ENCODE data around the gene TMEM8B. TPM values are rescaled to one million over a fixed set of nuclear protein-coding genes. Genes with fewer than 3 reads are reported as not detected.

The TMEM8B gene
- total RNA-seq, 1 experiment from 2014 or later = 7.2 TPM

- no peaks in the 10 kb centered on the region for H3K36me3 ChIP-seq (ENCODE audit: control insufficient read depth in 1 of 2, insufficient read depth in 2 of 2, low read length in 2 of 2)
- H3K4me3 ChIP-seq (replicated peaks in 1 of 2; ENCODE audit: low read depth in 1 of 2, low read length in 2 of 2) = no peak overlapping the region
- no peak overlapping the region for H3K9ac ChIP-seq (ENCODE audit: low read length)
- RAD21 ChIA-PET (ENCODE audit: low non-redundant PET in 1 of 2, low total read pairs in 2 of 2, uncharacterized antibody in 2 of 2, unreplicated experiment in 2 of 2) = no interaction called here
- no peak overlapping the region for H3K27ac ChIP-seq (ENCODE audit: low read depth, low read length)
- no peaks in the 10 kb centered on the region for H3K9me2 ChIP-seq (ENCODE audit: insufficient read depth)
- CTCF ChIA-PET = no interaction called here
- no TSS peak for BruUV-seq (replicated peaks)
- intact Hi-C loops (cut with micrococcal nuclease) = no loop called here
- H2AFZ ChIP-seq (ENCODE audit: low read depth, low read length, poor library complexity, severe bottlenecking) = no peak overlapping the region
- ATAC-seq (no peak), DNase-seq (ENCODE audit: low read depth, low spot score) (no peak)
- POLR2A ChIA-PET = no interaction called here
- H4K20me1 ChIP-seq (ENCODE audit: insufficient read depth) = no peaks in the 10 kb centered on the region
- TF ChIP-seq, protein P1, sequence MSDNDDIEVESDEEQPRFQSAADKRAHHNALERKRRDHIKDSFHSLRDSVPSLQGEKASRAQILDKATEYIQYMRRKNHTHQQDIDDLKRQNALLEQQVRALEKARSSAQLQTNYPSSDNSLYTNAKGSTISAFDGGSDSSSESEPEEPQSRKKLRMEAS (IDR thresholded peaks at IDR 0.05) = no peak
- peak in 2 of 3 experiments; percentile 37 to 46; a peak in 4 of 6 replicates for TF ChIP-seq CTCF (IDR thresholded peaks at IDR 0.05 in 2 of 3, conservative IDR thresholded peaks at IDR 0.05 in 1 of 3; ENCODE audit: borderline replicate concordance in 1 of 3, insufficient read depth in 1 of 3, low read depth in 2 of 3, low read length in 2 of 3)
- no peaks in the 10 kb centered on the region for H3K79me2 ChIP-seq (ENCODE audit: insufficient read depth, low read length)
- H3K4me2 ChIP-seq (ENCODE audit: low read length) = no peak overlapping the region
- no peaks in the 10 kb centered on the region for H3K9me3 ChIP-seq (ENCODE audit: control insufficient read depth in 1 of 2, insufficient read depth in 1 of 2, low read depth in 1 of 2, low read length in 2 of 2)
- peaks cover 7 to 17% of the 10 kb centered on the region in 2 experiments; a peak in 3 of 4 replicates for H3K4me1 ChIP-seq (ENCODE audit: control insufficient read depth in 1 of 2, insufficient read depth in 2 of 2, low read length in 2 of 2)
- no peaks in the 10 kb centered on the region for H3K27me3 ChIP-seq (ENCODE audit: insufficient read depth, low read length)
These were observed 12.3 kb upstream of the TMEM8B start for GRCh38 chr9:35816708-35817107.

- CTCF ChIA-PET = no interaction called here
- peaks cover 5 to 15% of the 10 kb centered on the region in 2 experiments; a peak in 3 of 4 replicates for H3K4me1 ChIP-seq (ENCODE audit: control insufficient read depth in 1 of 2, insufficient read depth in 2 of 2, low read length in 2 of 2)
- no peaks in the 10 kb centered on the region for H4K20me1 ChIP-seq (ENCODE audit: insufficient read depth)
- ATAC-seq = no peak
- BruUV-seq (replicated peaks) = no TSS peak
- H3K36me3 ChIP-seq (ENCODE audit: control insufficient read depth in 1 of 2, insufficient read depth in 2 of 2, low read length in 2 of 2) = no peaks in the 10 kb centered on the region
- no peak overlapping the region for H3K4me2 ChIP-seq (ENCODE audit: low read length)
- no peaks in the 10 kb centered on the region for H3K9me3 ChIP-seq (ENCODE audit: control insufficient read depth in 1 of 2, insufficient read depth in 1 of 2, low read depth in 1 of 2, low read length in 2 of 2)
- no peak for DNase-seq (ENCODE audit: low read depth, low spot score)
- no peaks in the 10 kb centered on the region for H3K79me2 ChIP-seq (ENCODE audit: insufficient read depth, low read length)
- no peak overlapping the region for H2AFZ ChIP-seq (ENCODE audit: low read depth, low read length, poor library complexity, severe bottlenecking)
- H3K27ac ChIP-seq (ENCODE audit: low read depth, low read length) = no peak overlapping the region
- no peaks in the 10 kb centered on the region for H3K9me2 ChIP-seq (ENCODE audit: insufficient read depth)
- TF ChIP-seq, protein P2, sequence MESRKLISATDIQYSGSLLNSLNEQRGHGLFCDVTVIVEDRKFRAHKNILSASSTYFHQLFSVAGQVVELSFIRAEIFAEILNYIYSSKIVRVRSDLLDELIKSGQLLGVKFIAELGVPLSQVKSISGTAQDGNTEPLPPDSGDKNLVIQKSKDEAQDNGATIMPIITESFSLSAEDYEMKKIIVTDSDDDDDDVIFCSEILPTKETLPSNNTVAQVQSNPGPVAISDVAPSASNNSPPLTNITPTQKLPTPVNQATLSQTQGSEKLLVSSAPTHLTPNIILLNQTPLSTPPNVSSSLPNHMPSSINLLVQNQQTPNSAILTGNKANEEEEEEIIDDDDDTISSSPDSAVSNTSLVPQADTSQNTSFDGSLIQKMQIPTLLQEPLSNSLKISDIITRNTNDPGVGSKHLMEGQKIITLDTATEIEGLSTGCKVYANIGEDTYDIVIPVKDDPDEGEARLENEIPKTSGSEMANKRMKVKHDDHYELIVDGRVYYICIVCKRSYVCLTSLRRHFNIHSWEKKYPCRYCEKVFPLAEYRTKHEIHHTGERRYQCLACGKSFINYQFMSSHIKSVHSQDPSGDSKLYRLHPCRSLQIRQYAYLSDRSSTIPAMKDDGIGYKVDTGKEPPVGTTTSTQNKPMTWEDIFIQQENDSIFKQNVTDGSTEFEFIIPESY (IDR thresholded peaks at IDR 0.05; ENCODE audit: extremely low read depth, insufficient replicate concordance, low read length) = no peak
- no peak for TF ChIP-seq EZH2phosphoT487 (IDR thresholded peaks at IDR 0.05; ENCODE audit: borderline replicate concordance)
- no peak for TF ChIP-seq POLR2A (IDR thresholded peaks at IDR 0.05; ENCODE audit: borderline replicate concordance, extremely low read depth, insufficient read depth, insufficient read length)
- no peak overlapping the region for H3K4me3 ChIP-seq (replicated peaks in 1 of 2; ENCODE audit: low read depth in 1 of 2, low read length in 2 of 2)
- POLR2A ChIA-PET = no interaction called here
- intact Hi-C loops (cut with micrococcal nuclease) = no loop called here
- H3K9ac ChIP-seq (ENCODE audit: low read length) = no peak overlapping the region
- no peaks in the 10 kb centered on the region for H3K27me3 ChIP-seq (ENCODE audit: insufficient read depth, low read length)
- RAD21 ChIA-PET (ENCODE audit: low non-redundant PET in 1 of 2, low total read pairs in 2 of 2, uncharacterized antibody in 2 of 2, unreplicated experiment in 2 of 2) = no interaction called here
These were observed 10.7 kb upstream of the TMEM8B start for GRCh38 chr9:35818341-35818740.
